Liver (tissue), 9 donors: ENCODE measurements around the gene COL20A1. TPM values are rescaled to one million over a fixed set of nuclear protein-coding genes. Genes with fewer than 3 reads are reported as not detected.

Experiments
- DNase-seq: peaks from one replicate; pipeline ENCODE4 v3.0.0-alpha.2; 2017; ENCODE audit warnings: low spot score
- H3K27ac ChIP-seq, 2 donors: one replicate each; pipeline ENCODE4 v1.7.0; 2013; ENCODE audit warnings: inconsistent platforms in 2 of 2, low read length in 2 of 2, control low read depth in 1 of 2, low read depth in 1 of 2, mild to moderate bottlenecking in 1 of 2
- H3K27me3 ChIP-seq, 4 donors: one replicate each; pipeline versions ENCODE4 v1.6.1 to v1.7.0; 2013; ENCODE audit warnings: low read length in 3 of 4, inconsistent platforms in 1 of 4, mild to moderate bottlenecking in 1 of 4, moderate library complexity in 1 of 4; ENCODE audit not compliant: control insufficient read depth in 4 of 4, insufficient read depth in 4 of 4
- H3K36me3 ChIP-seq, 4 donors: one replicate each; pipeline versions ENCODE4 v1.6.1 to v1.7.0; 2013; ENCODE audit warnings: low read length in 3 of 4, mild to moderate bottlenecking in 3 of 4, low read depth in 1 of 4, moderate library complexity in 1 of 4; ENCODE audit not compliant: control insufficient read depth in 4 of 4, insufficient read depth in 3 of 4
- H3K4me1 ChIP-seq, 4 donors: one replicate each; pipeline versions ENCODE4 v1.6.1 to v1.7.0; 2013; ENCODE audit warnings: low read length in 3 of 4, mild to moderate bottlenecking in 3 of 4, moderate library complexity in 1 of 4; ENCODE audit not compliant: control insufficient read depth in 4 of 4, insufficient read depth in 4 of 4
- H3K4me3 ChIP-seq, 3 donors: one replicate each; pipeline versions ENCODE4 v1.6.1 to v1.7.0; 2013; ENCODE audit warnings: low read length in 3 of 3, control low read depth in 1 of 3, low read depth in 1 of 3, mild to moderate bottlenecking in 1 of 3
- H3K9ac ChIP-seq, 2 donors: one replicate each; pipeline ENCODE4 v1.7.0; 2013; ENCODE audit warnings: low read length in 2 of 2, mild to moderate bottlenecking in 2 of 2, moderate library complexity in 2 of 2, control low read depth in 1 of 2, low read depth in 1 of 2
- H3K9me3 ChIP-seq, 4 donors: one replicate each; pipeline versions ENCODE4 v1.6.1 to v1.7.0; 2013; ENCODE audit warnings: low read length in 3 of 4; ENCODE audit not compliant: control insufficient read depth in 4 of 4
- EGR1 ChIP-seq, 2 donors: IDR thresholded peaks; 2 replicates each; pipeline ENCODE4 v1.6.1; 2016 to 2018; ENCODE audit warnings: antibody characterized with exemption in 2 of 2, low read depth in 2 of 2
- FOXA1 ChIP-seq: IDR thresholded peaks from 2 replicates; pipeline ENCODE4 v1.6.1; 2016; ENCODE audit warnings: antibody characterized with exemption
- FOXA2 ChIP-seq: IDR thresholded peaks from 2 replicates; pipeline ENCODE4 v1.6.1; 2016; ENCODE audit warnings: antibody characterized with exemption
- GABPA ChIP-seq, 2 donors: IDR thresholded peaks in 1 of 2; conservative IDR thresholded peaks in 1 of 2; 2 replicates each; pipeline ENCODE4 v1.6.1; 2016; ENCODE audit warnings: antibody characterized with exemption in 2 of 2, mild to moderate bottlenecking in 1 of 2, moderate library complexity in 1 of 2
- HNF4A ChIP-seq, 2 donors: conservative IDR thresholded peaks; 2 replicates each; pipeline ENCODE4 v1.6.1; 2016; ENCODE audit warnings: antibody characterized with exemption in 2 of 2, mild to moderate bottlenecking in 2 of 2
- HNF4G ChIP-seq: IDR thresholded peaks from 2 replicates; pipeline ENCODE4 v1.6.1; 2016; ENCODE audit warnings: antibody characterized with exemption
- JUND ChIP-seq, 2 donors: IDR thresholded peaks; 2 replicates each; pipeline ENCODE4 v1.6.1; 2016; ENCODE audit warnings: antibody characterized with exemption in 2 of 2
- MAX ChIP-seq: IDR thresholded peaks from 2 replicates; pipeline ENCODE4 v1.6.1; 2016; ENCODE audit warnings: antibody characterized with exemption
- RAD21 ChIP-seq, 2 donors: IDR thresholded peaks; 2 replicates each; pipeline ENCODE4 v1.6.1; 2016; ENCODE audit warnings: antibody characterized with exemption in 2 of 2, mild to moderate bottlenecking in 2 of 2
- RXRA ChIP-seq, 2 donors: IDR thresholded peaks; 2 replicates each; pipeline ENCODE4 v1.6.1; 2017 to 2018; ENCODE audit warnings: antibody characterized with exemption in 2 of 2, mild to moderate bottlenecking in 1 of 2
- SP1 ChIP-seq: IDR thresholded peaks from 2 replicates; pipeline ENCODE4 v1.6.1; 2018; ENCODE audit warnings: antibody characterized with exemption, mild to moderate bottlenecking
- TAF1 ChIP-seq: conservative IDR thresholded peaks from 2 replicates; pipeline ENCODE4 v1.6.1; 2016; ENCODE audit warnings: antibody characterized with exemption, mild to moderate bottlenecking
- YY1 ChIP-seq: IDR thresholded peaks from 2 replicates; pipeline ENCODE4 v1.6.1; 2016; ENCODE audit warnings: antibody characterized with exemption, mild to moderate bottlenecking
- WGBS: extraction: QIAGEN DNeasy Blood & Tissue Kit; methylation state at CpG from one replicate; pipeline ENCODE4 v1.1.7; 2013; 5-methylcytosine and 5-hydroxymethylcytosine counted together
- polyA plus RNA-seq, 2 donors: library from polyadenylated mRNA; stranded (reverse) in 1 of 2; unstranded in 1 of 2; fragments of 200-250 nt in 1 of 2; fragments of >200 nt in 1 of 2; fragmentation: Nextera tagmentation in 1 of 2; extraction: Ambion mirVana in 1 of 2; gene quantifications; one replicate each; pipeline versions ENCODE4 v1.2.1 to v1.2.3, GENCODE V29; 2013 to 2015
- total RNA-seq, 2 donors: library from RNA; depleted of rRNA; stranded (reverse); fragments of >200 nt; gene quantifications; one replicate each; pipeline ENCODE4 v1.2.3, GENCODE V29; 2014
- TF ChIP-seq, protein P1 (sequence below): fragments of 150-350 bp; IDR thresholded peaks from 2 replicates; pipeline ENCODE4 v1.5.1; 2017; ENCODE audit warnings: improper control_type of control experiment, low read depth, low read length; ENCODE audit not compliant: missing input control
- TF ChIP-seq, protein P2 (sequence below): IDR thresholded peaks from 2 replicates; pipeline ENCODE4 v1.6.1; 2016; ENCODE audit warnings: antibody characterized with exemption
- TF ChIP-seq, protein P3 (sequence below): IDR thresholded peaks from 2 replicates; pipeline ENCODE4 v1.6.1; 2016; ENCODE audit warnings: antibody characterized with exemption, mild to moderate bottlenecking
- TF ChIP-seq, protein P4 (sequence below): IDR thresholded peaks from 2 replicates; pipeline ENCODE4 v1.6.1; 2016; ENCODE audit warnings: antibody characterized with exemption
- donor health status: healthy.
- donor health status: healthy.
- donor health status: healthy.
- donor health status: healthy.
- donor health status: healthy.

The COL20A1 gene
- total and polyA plus RNA-seq, 4 donors = not detected

DNA sequence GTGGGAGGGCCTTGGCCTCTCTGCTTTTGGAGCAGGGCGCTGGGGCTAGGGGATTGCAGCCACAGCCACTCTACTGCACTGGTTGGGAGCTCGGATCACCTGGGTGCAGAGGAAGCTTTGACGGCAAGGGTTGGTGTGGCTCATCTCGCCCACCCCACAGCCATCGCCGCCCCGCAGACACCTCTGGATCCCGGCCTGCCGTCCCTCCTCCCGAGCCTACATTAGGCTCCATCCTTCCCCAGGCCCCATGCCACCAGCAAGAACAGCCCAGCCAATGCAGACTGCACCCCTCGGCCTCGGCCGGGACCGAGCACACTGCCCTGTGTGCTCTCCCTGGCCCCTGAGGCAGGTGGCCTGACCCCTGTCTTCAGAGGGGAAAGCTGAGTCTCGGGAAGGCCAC is 32.5 kb upstream of the COL20A1 start (continued):
- TF ChIP-seq, protein P1, sequence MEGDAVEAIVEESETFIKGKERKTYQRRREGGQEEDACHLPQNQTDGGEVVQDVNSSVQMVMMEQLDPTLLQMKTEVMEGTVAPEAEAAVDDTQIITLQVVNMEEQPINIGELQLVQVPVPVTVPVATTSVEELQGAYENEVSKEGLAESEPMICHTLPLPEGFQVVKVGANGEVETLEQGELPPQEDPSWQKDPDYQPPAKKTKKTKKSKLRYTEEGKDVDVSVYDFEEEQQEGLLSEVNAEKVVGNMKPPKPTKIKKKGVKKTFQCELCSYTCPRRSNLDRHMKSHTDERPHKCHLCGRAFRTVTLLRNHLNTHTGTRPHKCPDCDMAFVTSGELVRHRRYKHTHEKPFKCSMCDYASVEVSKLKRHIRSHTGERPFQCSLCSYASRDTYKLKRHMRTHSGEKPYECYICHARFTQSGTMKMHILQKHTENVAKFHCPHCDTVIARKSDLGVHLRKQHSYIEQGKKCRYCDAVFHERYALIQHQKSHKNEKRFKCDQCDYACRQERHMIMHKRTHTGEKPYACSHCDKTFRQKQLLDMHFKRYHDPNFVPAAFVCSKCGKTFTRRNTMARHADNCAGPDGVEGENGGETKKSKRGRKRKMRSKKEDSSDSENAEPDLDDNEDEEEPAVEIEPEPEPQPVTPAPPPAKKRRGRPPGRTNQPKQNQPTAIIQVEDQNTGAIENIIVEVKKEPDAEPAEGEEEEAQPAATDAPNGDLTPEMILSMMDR = no peak
- TF ChIP-seq JUND (IDR thresholded peaks at IDR 0.05) = no peak
- no peak for TF ChIP-seq RAD21 (IDR thresholded peaks at IDR 0.05)
- TF ChIP-seq, protein P2, sequence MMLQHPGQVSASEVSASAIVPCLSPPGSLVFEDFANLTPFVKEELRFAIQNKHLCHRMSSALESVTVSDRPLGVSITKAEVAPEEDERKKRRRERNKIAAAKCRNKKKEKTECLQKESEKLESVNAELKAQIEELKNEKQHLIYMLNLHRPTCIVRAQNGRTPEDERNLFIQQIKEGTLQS = no peak
- no peak for TF ChIP-seq RXRA (IDR thresholded peaks at IDR 0.05)
- no peak for TF ChIP-seq EGR1 (IDR thresholded peaks at IDR 0.05; ENCODE audit: low read depth in 2 of 2)

- Histone ChIP-seq H3K27me3 (peaks cover 0 to 3% (median under 1%) of the 10 kb centered on the region in 4 donors), H3K36me3 (no peaks in the 10 kb centered on the region), H3K4me1 (peaks cover 0 to 2% (median under 1%) of the 10 kb centered on the region in 4 donors), H3K9me3 (no peaks in the 10 kb centered on the region), H3K9ac (no peak overlapping the region), H3K27ac (no peak overlapping the region), H3K4me3 (no peak overlapping the region)
- no peak for DNase-seq
- 47% methylated on average over 25 of the region's 25 CpGs for WGBS
- TF ChIP-seq TAF1 (no peak), EGR1 (IDR thresholded peaks at IDR 0.05; ENCODE audit: low read depth in 2 of 2) (no peak), SP1 (no peak), MAX (no peak), FOXA1 (no peak), FOXA2 (no peak), RXRA (IDR thresholded peaks at IDR 0.05) (no peak), RAD21 (IDR thresholded peaks at IDR 0.05) (no peak), HNF4G (no peak), JUND (IDR thresholded peaks at IDR 0.05) (no peak), YY1 (no peak), GABPA (IDR thresholded peaks at IDR 0.05 in 1 of 2, conservative IDR thresholded peaks at IDR 0.05 in 1 of 2) (no peak), HNF4A (conservative IDR thresholded peaks at IDR 0.05) (no peak)
- TF ChIP-seq, protein P1 = no peak
- TF ChIP-seq, protein P3, sequence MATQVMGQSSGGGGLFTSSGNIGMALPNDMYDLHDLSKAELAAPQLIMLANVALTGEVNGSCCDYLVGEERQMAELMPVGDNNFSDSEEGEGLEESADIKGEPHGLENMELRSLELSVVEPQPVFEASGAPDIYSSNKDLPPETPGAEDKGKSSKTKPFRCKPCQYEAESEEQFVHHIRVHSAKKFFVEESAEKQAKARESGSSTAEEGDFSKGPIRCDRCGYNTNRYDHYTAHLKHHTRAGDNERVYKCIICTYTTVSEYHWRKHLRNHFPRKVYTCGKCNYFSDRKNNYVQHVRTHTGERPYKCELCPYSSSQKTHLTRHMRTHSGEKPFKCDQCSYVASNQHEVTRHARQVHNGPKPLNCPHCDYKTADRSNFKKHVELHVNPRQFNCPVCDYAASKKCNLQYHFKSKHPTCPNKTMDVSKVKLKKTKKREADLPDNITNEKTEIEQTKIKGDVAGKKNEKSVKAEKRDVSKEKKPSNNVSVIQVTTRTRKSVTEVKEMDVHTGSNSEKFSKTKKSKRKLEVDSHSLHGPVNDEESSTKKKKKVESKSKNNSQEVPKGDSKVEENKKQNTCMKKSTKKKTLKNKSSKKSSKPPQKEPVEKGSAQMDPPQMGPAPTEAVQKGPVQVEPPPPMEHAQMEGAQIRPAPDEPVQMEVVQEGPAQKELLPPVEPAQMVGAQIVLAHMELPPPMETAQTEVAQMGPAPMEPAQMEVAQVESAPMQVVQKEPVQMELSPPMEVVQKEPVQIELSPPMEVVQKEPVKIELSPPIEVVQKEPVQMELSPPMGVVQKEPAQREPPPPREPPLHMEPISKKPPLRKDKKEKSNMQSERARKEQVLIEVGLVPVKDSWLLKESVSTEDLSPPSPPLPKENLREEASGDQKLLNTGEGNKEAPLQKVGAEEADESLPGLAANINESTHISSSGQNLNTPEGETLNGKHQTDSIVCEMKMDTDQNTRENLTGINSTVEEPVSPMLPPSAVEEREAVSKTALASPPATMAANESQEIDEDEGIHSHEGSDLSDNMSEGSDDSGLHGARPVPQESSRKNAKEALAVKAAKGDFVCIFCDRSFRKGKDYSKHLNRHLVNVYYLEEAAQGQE = no peak
- TF ChIP-seq, protein P4, sequence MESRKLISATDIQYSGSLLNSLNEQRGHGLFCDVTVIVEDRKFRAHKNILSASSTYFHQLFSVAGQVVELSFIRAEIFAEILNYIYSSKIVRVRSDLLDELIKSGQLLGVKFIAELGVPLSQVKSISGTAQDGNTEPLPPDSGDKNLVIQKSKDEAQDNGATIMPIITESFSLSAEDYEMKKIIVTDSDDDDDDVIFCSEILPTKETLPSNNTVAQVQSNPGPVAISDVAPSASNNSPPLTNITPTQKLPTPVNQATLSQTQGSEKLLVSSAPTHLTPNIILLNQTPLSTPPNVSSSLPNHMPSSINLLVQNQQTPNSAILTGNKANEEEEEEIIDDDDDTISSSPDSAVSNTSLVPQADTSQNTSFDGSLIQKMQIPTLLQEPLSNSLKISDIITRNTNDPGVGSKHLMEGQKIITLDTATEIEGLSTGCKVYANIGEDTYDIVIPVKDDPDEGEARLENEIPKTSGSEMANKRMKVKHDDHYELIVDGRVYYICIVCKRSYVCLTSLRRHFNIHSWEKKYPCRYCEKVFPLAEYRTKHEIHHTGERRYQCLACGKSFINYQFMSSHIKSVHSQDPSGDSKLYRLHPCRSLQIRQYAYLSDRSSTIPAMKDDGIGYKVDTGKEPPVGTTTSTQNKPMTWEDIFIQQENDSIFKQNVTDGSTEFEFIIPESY = no peak
Observed at GRCh38 chr20:63261060-63261794, 31.8 kb upstream of the COL20A1 start.
